WTC11 (cell line): ENCODE data around the gene PLEKHO2. TPM values are rescaled to one million over a fixed set of nuclear protein-coding genes. Genes with fewer than 3 reads are reported as not detected.

ENCODE experiments used
- ATAC-seq: fragments of 200-7000 bp; cut with Tn5 transposase; 2 replicates; pipeline ENCODE4 v1.10.0; 2021; ENCODE audit warnings: mild to moderate bottlenecking, moderate library complexity
- CTCF ChIA-PET: fragments of 300-600 bp; sonication (Branson Sonifier 250); formaldehyde crosslinking; loops from one replicate; lab custom pipeline; 2021; ENCODE audit warnings: antibody characterized with exemption; lab: Charles Lee
- POLR2A ChIA-PET: fragments of 350-600 bp; sonication (Branson Sonifier 250); formaldehyde crosslinking; loops from one replicate; lab custom pipeline; 2021; ENCODE audit warnings: antibody characterized with exemption; lab: Charles Lee
- DNase-seq: peaks from one replicate; pipeline ENCODE4 v3.0.0; 2021; ENCODE audit warnings: low spot score
- H3K27ac Mint-ChIP-seq: 2 replicates; pipeline ENCODE4 v1.8.0; 2021; ENCODE audit warnings: mixed read lengths
- H3K27me3 Mint-ChIP-seq: 2 replicates; pipeline ENCODE4 v1.8.0; 2021; ENCODE audit warnings: low read depth, mild to moderate bottlenecking, moderate library complexity, mixed read lengths
- H3K36me3 Mint-ChIP-seq: 2 replicates; pipeline ENCODE4 v1.8.0; 2021; ENCODE audit warnings: mixed read lengths
- H3K4me1 Mint-ChIP-seq: 2 replicates; pipeline ENCODE4 v1.8.0; 2022; ENCODE audit warnings: mixed read lengths
- H3K4me3 Mint-ChIP-seq: 2 replicates; pipeline ENCODE4 v1.8.0; 2021; ENCODE audit warnings: mild to moderate bottlenecking, moderate library complexity, mixed read lengths
- H3K9me3 Mint-ChIP-seq: 2 replicates; pipeline ENCODE4 v1.8.0; 2021; ENCODE audit warnings: mixed read lengths
- AFF4 ChIP-seq: sonication (generic); formaldehyde crosslinking; IDR thresholded peaks from 2 replicates; pipeline ENCODE4 v1.8.1; 2023; ENCODE audit warnings: mild to moderate bottlenecking, missing genetic modification reagents, borderline replicate concordance
- ATF1 ChIP-seq: sonication (generic); formaldehyde crosslinking; IDR thresholded peaks from 2 replicates; pipeline ENCODE4 v1.8.1; 2023; ENCODE audit warnings: mild to moderate bottlenecking, moderate library complexity, missing genetic modification reagents
- CREM ChIP-seq: sonication (generic); formaldehyde crosslinking; IDR thresholded peaks from 2 replicates; pipeline ENCODE4 v1.8.1; 2022; ENCODE audit warnings: mild to moderate bottlenecking, missing genetic modification reagents, moderate library complexity
- ERG ChIP-seq: fragments of 250-450 bp; sonication (Bioruptor Pico); IDR thresholded peaks from 2 replicates; pipeline ENCODE4 v1.8.0; 2021; ENCODE audit warnings: mild to moderate bottlenecking
- ETV6 ChIP-seq: sonication (generic); formaldehyde crosslinking; IDR thresholded peaks from 2 replicates; pipeline ENCODE4 v1.8.1; 2022; ENCODE audit warnings: mild to moderate bottlenecking, missing genetic modification reagents
- NR1H2 ChIP-seq: sonication (generic); formaldehyde crosslinking; IDR thresholded peaks from 2 replicates; pipeline ENCODE4 v1.9.0; 2021; ENCODE audit warnings: mild to moderate bottlenecking, moderate library complexity, missing genetic modification reagents
- PREB ChIP-seq: sonication (generic); formaldehyde crosslinking; IDR thresholded peaks from 2 replicates; pipeline ENCODE4 v1.8.1; 2022; ENCODE audit warnings: mild to moderate bottlenecking, missing genetic modification reagents, moderate library complexity, borderline replicate concordance
- RELA ChIP-seq: sonication (generic); formaldehyde crosslinking; IDR thresholded peaks from 2 replicates; pipeline ENCODE4 v1.8.1; 2022; ENCODE audit warnings: missing genetic modification reagents, mild to moderate bottlenecking, borderline replicate concordance
- STAT6 ChIP-seq: sonication (generic); formaldehyde crosslinking; conservative IDR thresholded peaks from 2 replicates; pipeline ENCODE4 v1.8.1; 2023; ENCODE audit warnings: mild to moderate bottlenecking, low read depth, missing genetic modification reagents, moderate library complexity
- ZNF512 ChIP-seq: sonication (generic); formaldehyde crosslinking; IDR thresholded peaks from 2 replicates; pipeline ENCODE4 v1.8.1; 2022; ENCODE audit warnings: missing genetic modification reagents, borderline replicate concordance
- ZNF532 ChIP-seq: fragments of 250-450 bp; sonication (Bioruptor Pico); IDR thresholded peaks from 2 replicates; pipeline ENCODE4 v1.9.0; 2021; ENCODE audit warnings: mild to moderate bottlenecking, borderline replicate concordance
- total RNA-seq: library from RNA; stranded (reverse); gene quantifications from 3 replicates; pipeline ENCODE4 v1.2.3, GENCODE V29; 2021

PLEKHO2 gene
- total RNA-seq, 1 experiment from 2014 or later: 22.1 TPM

GRCh38 chr15:64902863-64903262, 61.1 kb downstream of the PLEKHO2 start (continued):
- TF ChIP-seq CREM (CRISPR knock-in tag): no peak

- no peak overlapping the region for H3K4me3 Mint-ChIP-seq
- H3K27me3 Mint-ChIP-seq: peaks cover 11% of the 10 kb centered on the region
- ATAC-seq: no peak
- peaks cover 33% of the 10 kb centered on the region for H3K36me3 Mint-ChIP-seq
- DNase-seq: no peak
- CTCF ChIA-PET: no interaction called here
- peaks cover 35% of the 10 kb centered on the region for H3K9me3 Mint-ChIP-seq
- no peak overlapping the region for H3K27ac Mint-ChIP-seq
- POLR2A ChIA-PET: interaction anchor here (0.6 kb wide), 4 partner anchors 85 to 511 kb away, joined by 3 to 7 read pairs (median 4); no protein-coding TSS in a partner anchor
- TF ChIP-seq ZNF532 (CRISPR knock-in tag) (no peak), NR1H2 (no peak), PREB (CRISPR knock-in tag) (no peak), ERG (CRISPR knock-in tag) (no peak), RELA (CRISPR knock-in tag) (no peak), ZNF512 (no peak), ETV6 (CRISPR knock-in tag) (no peak), STAT6 (CRISPR knock-in tag) (no peak), ATF1 (CRISPR knock-in tag) (no peak)
- H3K4me1 Mint-ChIP-seq: peaks cover 16% of the 10 kb centered on the region
Observed at GRCh38 chr15:64903326-64903950, 61.7 kb downstream of the PLEKHO2 start.

GRCh38 chr15:64904189-64904588, 62.5 kb downstream of the PLEKHO2 start:
- Mint-ChIP-seq H3K27ac (peak overlapping the region; percentile 85), H3K36me3 (peaks cover 33% of the 10 kb centered on the region), H3K9me3 (peaks cover 35% of the 10 kb centered on the region), H3K4me1 (peaks cover 16% of the 10 kb centered on the region), H3K4me3 (peak overlapping the region; percentile 19; the same call in 1 of the 2 replicates), H3K27me3 (peaks cover 11% of the 10 kb centered on the region)
- no peak for DNase-seq
- CTCF ChIA-PET: interaction anchor here (0.6 to 2.1 kb wide), 16 partner anchors 10 to 1238 kb away, joined by 3 to 12 read pairs (median 5); no protein-coding TSS in a partner anchor
- POLR2A ChIA-PET: interaction anchor here (0.6 to 1.1 kb wide), 7 partner anchors 18 to 1069 kb away, joined by 3 to 7 read pairs (median 4); no protein-coding TSS in a partner anchor
- ATAC-seq: no peak
- no peak for TF ChIP-seq AFF4
